Measurements from ENCODE around the gene GIMAP8.

Gene GIMAP8

GRCh38 chr7:150411606-150412005 is 38.8 kb upstream of the GIMAP8 start:
- no peak for DNase-seq (ENCODE audit: low spot score)

- no peak for DNase-seq (ENCODE audit: low spot score)
These were observed 38.4 kb upstream of the GIMAP8 start for GRCh38 chr7:150412016-150412415.

- no peak for DNase-seq (ENCODE audit: low spot score)
These were observed 37.6 kb upstream of the GIMAP8 start for GRCh38 chr7:150412518-150413488.

- DNase-seq (ENCODE audit: low spot score), result no peak
These were observed 36.8 kb upstream of the GIMAP8 start for GRCh38 chr7:150413640-150414081.

- DNase-seq (ENCODE audit: low spot score), result no peak
These were observed 35.0 kb upstream of the GIMAP8 start for GRCh38 chr7:150415161-150416153.

- no peak for DNase-seq (ENCODE audit: low spot score)
These were observed 33.2 kb upstream of the GIMAP8 start for GRCh38 chr7:150417239-150417638.

GRCh38 chr7:150417863-150418262 is 32.6 kb upstream of the GIMAP8 start:
- no peak for DNase-seq (ENCODE audit: low spot score)

GRCh38 chr7:150420242-150420641 is 30.2 kb upstream of the GIMAP8 start:
- DNase-seq (ENCODE audit: low spot score), result no peak

GRCh38 chr7:150420987-150421674 is 29.3 kb upstream of the GIMAP8 start:
- DNase-seq (ENCODE audit: low spot score), result peak; percentile 68

GRCh38 chr7:150421831-150422230 is 28.6 kb upstream of the GIMAP8 start:
- no peak for DNase-seq (ENCODE audit: low spot score)

- no peak for DNase-seq (ENCODE audit: low spot score)
These were observed 24.8 kb upstream of the GIMAP8 start for GRCh38 chr7:150425670-150426069.

- no peak for DNase-seq (ENCODE audit: low spot score)
These were observed 21.6 kb upstream of the GIMAP8 start for GRCh38 chr7:150428671-150429451.

GRCh38 chr7:150429699-150430098 is 20.7 kb upstream of the GIMAP8 start:
- no peak for DNase-seq (ENCODE audit: low spot score)

- no peak for DNase-seq (ENCODE audit: low spot score)
These were observed 19.9 kb upstream of the GIMAP8 start for GRCh38 chr7:150430465-150431085.

- no peak for DNase-seq (ENCODE audit: low spot score)
These were observed 18.4 kb upstream of the GIMAP8 start for GRCh38 chr7:150431839-150432658.

GRCh38 chr7:150432915-150433892 is 17.2 kb upstream of the GIMAP8 start:
- DNase-seq (ENCODE audit: low spot score), result no peak

GRCh38 chr7:150434240-150434639 is 16.2 kb upstream of the GIMAP8 start:
- DNase-seq (ENCODE audit: low spot score), result no peak

GRCh38 chr7:150435047-150435389 is 15.4 kb upstream of the GIMAP8 start:
- no peak for DNase-seq (ENCODE audit: low spot score)
